ENCODE data around the gene SESTD1. TPM values are rescaled to one million over a fixed set of nuclear protein-coding genes. Genes with fewer than 3 reads are reported as not detected.
"Not testable (repeated sequence)": the region's sequence is repeated elsewhere in the genome, so short reads cannot be mapped to it uniquely, and the experiment has no call there.

Gene SESTD1
- total and polyA plus RNA-seq, 2 of the 4 experiments (the other 2 are of a cell fraction), result 8.4 to 12.7 TPM

GRCh38 chr2:179053568-179053967 is 211.1 kb downstream of the SESTD1 start:
- no CpG with 5 or more reads among the region's 3 CpGs for WGBS, 2 experiments (ENCODE audit: extremely low coverage in 2 of 2, insufficient read length in 1 of 2)
- H4K91ac ChIP-seq (ENCODE audit: insufficient read depth, low read depth, low read length); H3K4me2 ChIP-seq (ENCODE audit: low read depth, low read length); H3K4ac ChIP-seq (ENCODE audit: low read depth, low read length); H3K18ac ChIP-seq (ENCODE audit: low read depth, low read length); H3K36me3 ChIP-seq (ENCODE audit: control insufficient read depth, insufficient read depth, low read length); H3K56ac ChIP-seq (ENCODE audit: extremely low read depth, insufficient read depth, low read length); H3K23ac ChIP-seq (ENCODE audit: low read depth, low read length); CTCF ChIA-PET; POLR2A ChIA-PET (ENCODE audit: unreplicated experiment); H3K27me3 ChIP-seq (ENCODE audit: control insufficient read depth, insufficient read depth, low read length); H4K5ac ChIP-seq (ENCODE audit: low read depth, low read length); H2BK20ac ChIP-seq (ENCODE audit: low read depth, low read length); H3K79me1 ChIP-seq (ENCODE audit: low read depth in 1 of 2, low read length in 2 of 2); H2BK15ac ChIP-seq (ENCODE audit: low read depth, low read length); ATAC-seq (ENCODE audit: low read depth); H3K9me1 ChIP-seq (ENCODE audit: insufficient read depth, low read length); H2AK5ac ChIP-seq (ENCODE audit: low read depth, low read length); H2BK120ac ChIP-seq (ENCODE audit: low read depth, low read length); BruUV-seq (replicated peaks); H3K27ac ChIP-seq (ENCODE audit: insufficient read depth, low read length); DNase-seq; H2BK5ac ChIP-seq (ENCODE audit: low read depth, low read length, poor library complexity, severe bottlenecking); H3K9me3 ChIP-seq (ENCODE audit: control insufficient read depth, insufficient read depth, low read length); H4K20me1 ChIP-seq (ENCODE audit: insufficient read depth, low read length); H2AFZ ChIP-seq (replicated peaks; ENCODE audit: low read length, poor library complexity); H3K4me1 ChIP-seq (ENCODE audit: control insufficient read depth, insufficient read depth, low read length); in situ Hi-C loops (cut with MboI; ENCODE audit: low sequenced_read_pairs); H4K8ac ChIP-seq (ENCODE audit: low read depth in 2 of 2, low read length in 2 of 2); H3K14ac ChIP-seq (replicated peaks; ENCODE audit: low read depth, low read length); dilution Hi-C loops (cut with HindIII; ENCODE audit: low sequenced_read_pairs, unreplicated experiment); intact Hi-C loops (cut with micrococcal nuclease); H2AK9ac ChIP-seq (replicated peaks; ENCODE audit: low read depth, low read length, poor library complexity); H3K9ac ChIP-seq (ENCODE audit: low read depth, low read length); H3K4me3 ChIP-seq (ENCODE audit: insufficient read depth, low read depth, low read length): not testable (repeated sequence)

Other genes with a start within 250 kb of the SESTD1 start
- gene CCDC141, start 214.7 kb downstream of the SESTD1 start, total RNA-seq (2012; rRNA removed), result under 0.01 TPM in 1 of 2 replicates, not detected in the other
- not detected in 2 replicates for gene CCDC141, start 214.7 kb downstream of the SESTD1 start, polyA plus RNA-seq (2012; rRNA removed)